GM04504 (cell line): ENCODE data around the gene TRIM36.

Experiments
- DNase-seq: peaks from one replicate; pipeline ENCODE4 v3.0.0-alpha.2; 2012; ENCODE audit warnings: low read depth

The TRIM36 gene

DNA sequence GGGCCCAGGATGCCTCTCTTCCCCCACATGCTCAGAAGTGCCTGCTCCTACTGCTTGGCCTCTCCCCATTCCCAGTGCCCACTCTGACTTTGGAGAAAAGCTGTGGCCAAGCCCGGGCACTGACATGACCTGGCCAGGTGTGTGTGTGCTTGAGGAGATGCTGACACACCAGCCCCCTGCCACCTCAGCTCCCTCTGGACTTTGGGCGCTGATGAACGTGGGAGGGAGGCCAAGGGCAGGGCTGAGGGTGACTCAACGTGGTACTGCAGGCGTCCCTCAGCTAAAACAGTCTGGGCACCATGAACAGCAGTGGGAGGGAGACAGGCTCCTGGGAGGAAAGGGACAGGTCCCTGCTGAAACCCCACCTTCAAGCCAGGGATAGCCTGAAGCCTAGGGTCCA lies 3.9 kb downstream of the TRIM36 start:
- no peak for DNase-seq

DNA sequence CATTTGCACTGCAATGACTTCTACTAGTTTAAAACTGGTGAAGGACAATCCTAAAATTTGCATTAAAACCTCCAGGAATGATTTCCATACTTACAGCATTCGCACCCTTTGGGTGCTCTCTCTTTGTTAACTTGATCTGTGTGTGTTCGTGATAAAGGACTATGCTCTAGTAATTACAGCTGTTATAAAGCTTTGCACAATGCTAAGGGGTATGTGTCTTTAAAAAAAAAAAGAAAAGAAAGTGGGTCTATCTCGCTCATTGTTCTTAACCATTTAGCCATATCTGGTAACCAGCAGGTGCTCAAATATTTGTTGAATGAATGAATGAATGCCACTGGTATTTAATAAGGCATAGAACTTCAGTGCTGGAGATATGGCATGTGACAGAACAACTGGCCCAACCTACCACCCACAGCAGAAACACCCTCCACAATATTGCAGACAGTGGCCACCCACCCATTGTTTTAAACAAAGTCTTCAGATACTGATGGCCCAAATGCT lies 8.7 kb downstream of the TRIM36 start:
- no peak for DNase-seq

DNA sequence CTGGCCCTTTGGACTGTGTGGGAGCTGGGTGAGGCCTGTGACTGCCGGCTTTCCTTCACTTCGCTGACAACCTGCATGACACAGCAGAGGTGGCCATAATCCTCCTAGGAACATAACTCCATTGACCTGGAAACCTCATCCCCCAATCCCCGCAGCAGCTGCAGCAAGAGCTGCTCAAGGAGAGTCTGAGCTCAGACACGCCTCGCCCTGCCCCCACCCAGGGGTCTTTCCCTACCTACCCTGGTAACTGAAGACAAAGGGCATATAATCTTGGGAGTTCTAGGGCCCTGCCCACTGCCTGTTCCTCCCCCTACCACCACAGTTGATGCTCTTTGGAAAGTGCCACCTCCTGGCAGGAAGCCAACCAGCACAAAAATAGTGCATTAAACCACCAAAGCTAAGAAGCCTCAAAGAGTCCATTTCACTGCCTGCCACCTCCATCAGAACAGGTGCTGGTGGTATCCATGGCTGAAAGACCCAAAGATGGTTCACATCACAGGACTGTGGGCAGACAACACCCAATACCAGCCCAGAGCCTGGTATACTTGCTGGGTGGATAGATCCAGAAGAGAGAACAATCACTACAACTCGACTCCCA lies 18.4 kb downstream of the TRIM36 start:
- no peak for DNase-seq

DNA sequence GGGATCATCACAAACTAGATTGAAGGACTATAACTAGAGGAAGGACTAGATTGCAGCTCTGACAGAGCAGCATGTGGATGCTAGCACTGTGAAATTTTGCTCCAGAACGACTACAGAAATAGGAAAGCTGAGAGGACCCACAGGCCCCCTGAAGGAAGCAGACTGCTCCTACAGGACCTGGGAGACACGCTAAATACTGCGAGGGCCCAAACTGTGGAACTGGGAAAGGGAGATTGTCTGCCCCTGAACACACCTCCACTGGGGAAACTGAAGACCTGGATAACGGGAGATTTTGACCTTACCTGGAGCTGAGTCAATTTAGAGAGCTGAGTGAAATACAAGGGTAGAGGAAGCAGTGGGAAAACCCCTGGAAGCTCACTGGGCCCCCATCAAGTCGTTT lies 19.2 kb downstream of the TRIM36 start:
- DNase-seq = no peak

DNA sequence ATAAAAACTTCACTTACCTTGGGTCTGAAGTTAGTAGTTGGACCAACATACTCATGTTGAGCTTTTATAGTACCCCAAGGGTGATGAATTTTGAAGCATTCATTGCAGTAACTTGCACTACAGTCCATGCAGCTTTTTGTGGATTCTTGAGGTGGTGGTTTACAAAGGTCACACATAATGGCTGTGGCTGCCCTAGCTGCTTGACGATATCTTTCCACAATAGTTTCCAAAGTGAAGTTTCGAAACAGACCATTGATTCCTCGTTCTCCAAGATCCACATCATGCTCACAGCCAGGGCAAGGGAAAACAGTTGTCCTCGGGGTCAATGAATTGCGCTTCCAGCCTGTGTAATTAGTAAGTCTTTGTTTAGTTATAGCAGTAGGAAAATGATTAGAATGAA lies 22.7 kb downstream of the TRIM36 start:
- DNase-seq = no peak

DNA sequence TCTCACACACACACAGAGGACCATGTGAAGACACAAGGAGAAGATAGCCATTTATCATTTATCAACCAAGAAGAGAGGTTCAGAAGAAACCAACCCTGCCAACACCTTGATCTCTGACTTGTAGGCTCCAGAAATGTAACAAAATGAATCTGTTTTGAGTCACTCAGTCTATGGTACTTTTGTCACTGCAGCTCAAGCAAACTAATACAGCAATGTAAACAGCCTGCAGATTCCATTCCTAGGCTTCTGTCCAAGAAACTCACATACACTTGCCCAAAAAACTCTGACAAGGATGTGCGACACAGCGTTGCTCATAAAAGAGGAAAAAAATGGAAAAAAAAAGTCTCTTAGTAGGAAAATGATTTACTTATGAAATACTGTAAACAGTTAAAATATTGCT lies 33.4 kb downstream of the TRIM36 start:
- DNase-seq = no peak

DNA sequence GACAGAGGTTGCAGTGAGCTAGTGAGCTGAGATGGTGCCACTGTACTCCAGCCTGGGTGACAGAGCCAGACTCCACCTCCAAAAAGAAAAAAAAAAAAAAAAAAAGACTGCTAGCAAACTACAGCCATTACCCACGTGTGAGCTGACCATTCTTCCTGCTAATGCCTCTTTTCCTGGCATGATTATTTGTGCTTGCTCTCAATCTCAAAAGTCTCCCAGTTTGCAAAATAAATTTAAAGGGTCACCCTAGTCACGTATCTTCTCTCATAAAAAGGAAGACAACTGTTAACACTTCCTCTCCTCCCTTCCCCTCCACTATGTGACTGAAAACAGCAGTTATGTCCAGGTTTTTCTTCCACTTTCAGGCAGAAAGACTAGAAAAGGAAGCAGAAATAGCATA lies 37.2 kb downstream of the TRIM36 start:
- DNase-seq = no peak

DNA sequence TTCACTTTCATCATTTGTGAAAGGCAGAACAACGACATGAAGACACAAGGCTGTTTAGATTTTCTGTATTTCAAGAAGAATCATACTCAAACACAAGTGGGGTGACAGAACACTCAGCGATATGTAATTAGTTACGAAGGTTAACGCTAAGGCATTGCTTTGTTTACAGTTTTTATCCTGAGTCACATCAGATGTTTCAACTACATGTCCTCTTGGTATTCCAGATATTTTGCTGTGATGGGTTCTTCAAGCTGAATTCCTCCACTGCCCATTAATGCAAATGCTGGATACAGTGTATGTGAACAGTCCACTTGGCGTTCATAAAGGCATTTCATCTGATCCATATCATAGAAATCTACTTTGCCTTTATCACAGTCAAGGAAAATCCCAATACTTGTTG lies 43.4 kb downstream of the TRIM36 start:
- DNase-seq = no peak

DNA sequence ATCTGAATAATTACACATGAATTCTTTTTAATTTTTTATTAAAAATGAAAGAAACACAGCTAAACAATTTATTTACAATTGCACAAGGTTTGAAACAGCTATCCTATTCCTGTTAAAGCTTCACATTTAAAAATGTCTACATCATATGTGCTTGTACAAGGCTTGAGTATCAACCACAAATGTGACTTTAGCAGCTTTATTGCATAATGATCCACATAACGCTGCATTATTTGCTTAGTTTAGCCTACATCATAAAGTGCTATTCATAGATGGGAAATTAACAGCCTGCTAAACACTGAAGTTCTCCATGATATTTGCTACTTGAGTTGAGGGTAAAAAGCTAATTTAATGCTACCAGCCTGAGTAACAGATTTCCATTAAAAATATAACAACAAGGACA lies 45.0 kb downstream of the TRIM36 start:
- no peak for DNase-seq

DNA sequence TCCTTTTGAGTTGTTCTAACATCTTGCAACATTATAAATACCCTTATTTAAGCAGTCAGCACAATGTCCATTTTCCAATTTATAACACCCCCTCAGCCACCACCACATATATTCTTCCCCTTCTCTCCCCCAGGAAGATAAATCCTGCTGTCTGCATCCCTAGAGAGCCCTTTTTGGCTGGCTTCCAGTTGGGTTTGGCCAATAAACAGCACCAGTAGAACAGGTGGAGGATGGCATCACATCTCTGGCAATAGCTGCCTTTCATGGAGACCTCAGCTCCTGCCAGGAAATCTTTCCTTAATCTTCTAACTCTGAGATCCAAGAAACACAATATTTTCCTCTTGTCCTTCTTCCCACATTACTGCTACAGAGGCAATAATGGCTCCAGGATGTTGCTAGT lies 53.7 kb downstream of the TRIM36 start:
- no peak for DNase-seq

DNA sequence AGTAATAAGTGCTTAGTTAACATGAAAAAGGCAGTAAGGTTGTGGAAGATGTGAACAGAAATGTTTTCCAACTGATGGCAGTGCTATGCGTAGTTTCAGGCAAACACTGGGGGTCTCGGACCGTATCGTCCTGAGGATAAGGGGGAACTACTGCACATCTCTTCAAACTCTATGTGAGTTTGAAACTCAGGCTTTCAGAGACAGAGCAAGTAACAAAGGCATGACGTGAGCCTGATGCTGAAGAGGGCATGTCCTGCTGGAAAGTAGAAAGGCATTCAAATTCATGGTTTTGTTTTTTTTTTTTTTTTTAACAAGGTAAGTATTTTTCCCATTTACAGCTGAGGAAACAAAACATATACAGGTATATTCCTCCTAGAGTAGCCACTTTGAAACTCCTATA lies 59.9 kb downstream of the TRIM36 start:
- DNase-seq = no peak

DNA sequence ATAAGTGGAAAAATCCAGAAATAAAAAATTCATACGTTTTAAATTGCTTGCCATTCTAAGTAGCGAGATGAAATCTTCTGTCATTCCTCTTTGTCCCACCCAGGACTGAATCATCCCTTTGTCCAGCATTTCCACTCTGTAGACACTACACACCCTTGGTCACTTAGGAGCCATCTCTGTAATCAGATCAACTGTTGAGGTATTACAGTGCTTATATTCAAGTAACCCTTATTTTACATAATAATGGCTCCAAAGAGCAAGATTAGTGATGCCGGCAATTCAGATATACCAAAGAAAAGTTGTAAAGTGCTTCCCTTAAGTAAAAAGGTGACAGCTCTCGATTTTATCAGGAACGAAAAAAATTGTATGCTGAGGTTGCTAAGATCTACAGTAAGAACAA lies 60.4 kb downstream of the TRIM36 start:
- DNase-seq = no peak

DNA sequence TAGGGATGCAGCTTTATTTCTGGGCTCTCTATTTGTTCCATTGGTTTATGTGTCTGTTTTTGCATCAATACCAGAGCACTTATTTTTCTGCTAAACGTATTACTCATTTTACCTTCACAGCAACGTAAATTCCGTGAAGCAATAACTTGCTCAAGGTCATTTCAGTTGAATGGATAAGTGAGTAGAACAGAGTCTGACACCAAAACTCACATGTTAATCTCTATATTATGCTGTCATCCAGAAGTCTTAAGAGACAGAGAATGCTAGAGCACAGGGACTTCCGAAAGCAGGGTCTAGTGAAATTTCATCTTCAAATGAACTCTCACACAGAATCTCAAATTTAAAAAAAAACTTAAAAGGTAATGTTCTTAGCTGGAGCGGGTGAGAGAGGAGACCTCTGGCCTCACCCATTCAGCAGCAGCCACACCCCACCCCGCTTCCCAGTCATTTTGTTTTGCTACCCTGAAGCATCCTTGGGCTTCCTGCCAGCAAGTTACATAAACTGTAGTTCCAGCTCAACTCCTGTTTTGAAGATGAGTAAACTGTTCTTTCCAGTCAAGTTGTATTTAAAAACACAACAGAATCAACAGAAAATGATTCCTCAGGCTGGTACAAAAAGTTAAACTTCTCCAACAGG lies 69.3 kb downstream of the TRIM36 start:
- no peak for DNase-seq

DNA sequence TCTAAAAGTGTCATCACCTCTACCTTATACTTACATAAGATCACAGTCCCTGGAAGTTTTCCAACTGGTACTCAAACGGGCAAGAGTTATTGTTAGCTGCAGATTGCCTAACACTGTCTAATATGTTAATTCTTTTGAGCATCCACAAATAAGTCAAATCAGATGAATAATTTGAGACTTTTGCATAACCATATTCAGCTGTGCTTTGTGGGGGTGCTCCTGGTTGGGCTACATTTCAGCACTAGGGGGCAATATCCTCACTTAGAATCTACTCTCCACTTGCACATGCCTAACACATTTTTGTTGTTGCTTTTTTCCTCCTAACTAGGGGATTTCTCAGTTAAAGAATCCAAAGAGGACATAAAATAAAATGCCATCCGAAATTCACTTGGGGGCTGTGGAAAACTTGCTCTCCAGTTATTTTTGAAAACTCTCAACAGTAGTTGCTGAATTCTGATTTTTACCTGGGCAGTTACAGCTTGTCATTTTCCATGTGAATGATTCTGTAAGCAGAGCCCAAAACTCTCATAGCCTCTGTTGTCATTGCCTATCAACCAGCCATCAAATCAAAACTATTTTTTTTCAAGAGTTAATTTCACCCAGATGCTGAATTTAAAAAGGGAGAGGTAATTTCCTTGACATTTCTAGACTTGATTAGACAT lies 71.5 kb downstream of the TRIM36 start:
- peak; percentile 23 for DNase-seq

DNA sequence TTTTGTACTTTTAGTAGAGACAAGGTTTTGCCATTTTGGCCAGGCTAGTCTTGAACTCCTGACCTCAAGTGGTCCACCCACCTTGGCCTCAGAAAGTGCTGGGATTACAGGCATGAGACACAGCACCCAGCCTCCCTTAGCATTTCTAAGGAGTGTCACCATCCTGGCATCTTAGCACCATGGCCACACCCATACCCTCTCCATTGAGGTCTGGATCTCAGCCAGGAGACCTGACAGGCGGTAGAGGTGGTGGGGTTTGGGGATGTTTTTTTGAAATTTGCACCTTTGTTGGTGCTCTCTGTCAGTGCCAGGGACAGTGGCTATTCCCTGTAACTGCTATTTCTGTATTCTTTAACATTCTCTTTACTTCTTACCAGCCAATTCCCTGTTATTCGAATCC lies 72.5 kb downstream of the TRIM36 start:
- DNase-seq = no peak

DNA sequence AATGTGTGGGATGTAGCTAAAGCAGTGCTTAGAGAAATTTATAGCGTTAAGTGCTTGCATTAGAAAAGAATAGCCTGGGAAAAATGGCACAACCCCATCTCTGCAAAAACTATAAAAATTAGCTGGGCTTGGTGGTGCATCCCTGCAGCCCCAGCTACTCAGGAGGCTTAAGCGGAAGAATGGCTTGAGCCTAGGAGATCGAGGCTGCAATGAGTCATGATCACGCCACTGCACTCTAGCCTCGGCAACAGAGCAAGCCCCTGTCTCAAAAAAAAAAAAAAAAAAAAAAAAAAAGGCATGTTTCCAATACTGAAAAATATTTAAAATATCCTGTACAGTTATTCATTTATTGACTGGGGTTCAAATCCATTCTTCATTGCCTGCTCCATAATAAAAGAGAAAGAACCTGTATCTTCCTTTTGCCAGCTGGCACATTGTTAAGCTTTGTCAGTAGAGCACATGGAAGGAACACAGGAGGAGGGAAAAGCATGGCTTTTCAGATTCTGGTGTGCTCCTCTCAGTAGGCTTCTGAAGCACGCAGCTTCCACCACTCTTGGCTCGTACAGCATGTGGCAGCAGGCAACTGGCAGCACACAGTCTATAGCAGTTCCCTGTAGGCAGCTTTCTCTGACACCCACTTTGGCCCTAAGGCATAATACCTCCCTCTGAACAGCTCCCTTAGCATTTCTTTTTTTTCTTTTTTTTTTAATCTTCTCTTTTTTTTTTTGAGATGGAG lies 73.5 kb downstream of the TRIM36 start:
- no peak for DNase-seq

DNA sequence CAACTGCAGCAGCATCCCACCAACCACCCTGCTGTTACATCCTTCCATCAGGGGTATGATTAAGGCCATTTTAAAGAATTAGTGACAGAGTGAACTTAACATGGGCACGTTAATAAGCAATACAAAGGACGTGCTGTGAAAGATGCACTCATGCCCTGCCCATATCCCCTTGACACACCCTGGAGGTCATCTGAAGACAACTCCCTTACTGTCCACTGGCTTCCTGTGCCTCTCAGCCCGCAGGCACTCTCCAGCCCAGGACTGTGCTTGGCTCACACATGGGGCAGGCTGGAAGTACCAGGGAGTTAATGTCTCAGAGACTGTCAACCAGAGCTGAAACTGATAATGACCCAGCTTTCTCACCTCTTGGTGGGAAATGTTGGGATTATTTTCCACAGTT lies 81.8 kb downstream of the TRIM36 start:
- no peak for DNase-seq

DNA sequence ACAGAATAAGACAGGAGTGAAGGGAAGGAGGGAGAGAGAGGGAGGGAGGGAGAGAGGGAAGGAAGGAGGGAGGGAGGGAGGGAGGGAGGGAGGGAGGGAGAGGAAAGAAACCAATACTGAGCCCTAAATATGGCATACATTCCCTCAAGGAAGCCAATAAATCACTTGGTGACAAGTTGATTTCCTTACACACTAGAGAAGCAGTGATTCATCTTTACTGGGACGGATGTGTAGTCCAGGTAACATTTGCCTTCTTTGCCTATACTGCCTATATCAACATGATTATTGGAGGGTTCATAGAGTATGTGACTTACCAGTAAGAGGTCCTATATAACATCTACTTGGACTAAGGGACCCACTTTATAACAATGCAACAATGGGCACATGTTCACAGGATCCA lies 83.2 kb downstream of the TRIM36 start:
- no peak for DNase-seq

DNA sequence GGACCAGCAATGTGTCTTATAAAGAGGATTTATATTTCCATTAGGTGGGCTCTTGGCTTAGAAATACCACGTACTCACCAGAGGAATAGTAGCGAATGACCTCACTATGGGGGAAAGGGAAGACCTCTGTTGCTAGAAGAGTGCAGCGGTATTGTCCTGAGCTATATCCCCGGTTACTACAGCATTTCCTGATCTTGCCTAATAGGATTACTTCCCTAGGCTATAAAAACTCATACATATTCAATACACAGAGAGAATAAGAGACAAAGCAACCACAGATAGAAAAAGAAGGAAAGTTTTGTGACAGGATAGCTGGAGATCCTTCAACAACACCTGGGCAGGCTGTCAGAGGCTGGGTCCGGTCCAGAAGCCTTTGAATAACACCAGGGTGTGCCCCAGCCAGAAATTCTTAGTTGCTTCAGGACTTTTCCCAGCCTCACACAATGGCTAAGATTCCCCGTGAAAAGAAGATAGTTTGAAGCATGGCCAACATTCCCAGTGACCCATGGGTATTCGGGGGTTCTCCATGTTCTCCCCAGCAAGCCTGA lies 85.4 kb downstream of the TRIM36 start:
- no peak for DNase-seq

DNA sequence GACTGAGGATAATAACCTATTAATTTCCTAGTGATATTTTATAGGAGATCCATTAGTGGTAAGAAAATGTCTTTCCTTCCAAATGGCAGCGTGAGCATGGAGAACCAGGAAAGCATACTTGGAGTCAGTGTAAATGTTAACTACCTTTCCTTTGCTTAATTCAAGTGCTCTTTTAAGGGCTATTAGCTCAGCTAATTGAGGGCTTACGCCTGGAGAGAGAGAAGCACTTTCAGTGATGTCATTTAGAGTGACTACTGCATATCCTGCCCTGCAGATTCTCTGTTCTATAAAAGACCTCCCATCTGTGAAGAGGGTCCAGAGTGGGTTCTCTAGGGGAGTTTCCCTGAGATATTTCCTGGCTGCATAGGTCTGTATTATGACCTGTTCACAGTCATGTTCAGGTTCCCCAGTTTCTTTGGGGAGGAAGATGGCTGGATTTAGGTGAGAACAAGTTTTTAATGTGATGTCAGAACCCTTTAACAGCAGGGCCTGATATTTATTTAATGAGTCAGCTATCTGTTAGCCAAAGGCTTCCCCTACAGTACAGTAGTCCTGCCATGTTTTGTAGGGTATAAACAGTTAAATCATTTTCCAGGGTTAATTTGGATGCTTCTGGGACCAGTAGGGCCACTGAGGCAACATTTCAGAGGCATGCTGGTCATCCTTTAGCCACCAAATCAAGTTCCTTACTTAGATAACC lies 89.6 kb downstream of the TRIM36 start:
- no peak for DNase-seq
